DMS114 treated with DMSO at 0.1 percent for 48 hours (cell line): Measurements from ENCODE around the gene SHROOM1.
A peak's percentile ranks its signal among the peaks of the same experiment; 100 is the strongest.

ENCODE experiments used
- DNase-seq: peaks from one replicate; lab custom pipeline; 2025; ENCODE audit not compliant: unreplicated experiment; lab: John Stamatoyannopoulos, UW

Gene SHROOM1

GRCh38 chr5:132853323-132853722 is 22.9 kb upstream of the SHROOM1 start:
- DNase-seq: no peak

GRCh38 chr5:132850066-132850465 is 19.6 kb upstream of the SHROOM1 start:
- no peak for DNase-seq

GRCh38 chr5:132849347-132849746 is 18.9 kb upstream of the SHROOM1 start:
- DNase-seq: no peak

GRCh38 chr5:132848270-132848669 is 17.8 kb upstream of the SHROOM1 start:
- DNase-seq: no peak

GRCh38 chr5:132841305-132841704 is 10.9 kb upstream of the SHROOM1 start:
- DNase-seq: no peak

- DNase-seq: no peak
These were observed 10.4 kb upstream of the SHROOM1 start for GRCh38 chr5:132840896-132841295.

GRCh38 chr5:132840313-132840712 is 9.9 kb upstream of the SHROOM1 start:
- DNase-seq: no peak

- DNase-seq: no peak
These were observed 9.2 kb upstream of the SHROOM1 start for GRCh38 chr5:132839426-132840301.

GRCh38 chr5:132838516-132839282 is 8.3 kb upstream of the SHROOM1 start:
- DNase-seq: no peak

GRCh38 chr5:132837868-132838267 is 7.4 kb upstream of the SHROOM1 start:
- DNase-seq: no peak

- DNase-seq: no peak
These were observed 6.4 kb upstream of the SHROOM1 start for GRCh38 chr5:132836852-132837251.

GRCh38 chr5:132834057-132834456 is 3.6 kb upstream of the SHROOM1 start:
- DNase-seq: no peak

- DNase-seq: no peak
These were observed 2.2 kb upstream of the SHROOM1 start for GRCh38 chr5:132832612-132833011.

- DNase-seq: no peak
These were observed 831 bp upstream of the SHROOM1 start for GRCh38 chr5:132831095-132831860.

- peak; percentile 43 for DNase-seq
These were observed 558 bp downstream of the SHROOM1 start for GRCh38 chr5:132829742-132830435.

GRCh38 chr5:132828846-132829494 is 1.5 kb downstream of the SHROOM1 start:
- DNase-seq: no peak

- DNase-seq: no peak
These were observed 2.3 kb downstream of the SHROOM1 start for GRCh38 chr5:132827943-132828673.

- no peak for DNase-seq
These were observed 3.9 kb downstream of the SHROOM1 start for GRCh38 chr5:132826424-132827082.

GRCh38 chr5:132825834-132826391 is 4.5 kb downstream of the SHROOM1 start:
- no peak for DNase-seq
